HG02938 (cell line): ENCODE data around the gene NPHP4.
"Not testable (repeated sequence)": the region's sequence is repeated elsewhere in the genome, so short reads cannot be mapped to it uniquely, and the experiment has no call there.

Experiments used
- ATAC-seq: cut with Tn5 transposase; IDR thresholded peaks from one replicate; pipeline ENCODE4 v1.9.1; 2021; ENCODE audit warnings: mild to moderate bottlenecking, moderate library complexity; ENCODE audit not compliant: unreplicated experiment

NPHP4 gene

GRCh38 chr1:5898266-5898665, 94.0 kb downstream of the NPHP4 start:
- ATAC-seq, result no peak

- no peak for ATAC-seq
These were observed 95.2 kb downstream of the NPHP4 start for GRCh38 chr1:5896706-5897660.

- no peak for ATAC-seq
These were observed 96.5 kb downstream of the NPHP4 start for GRCh38 chr1:5895446-5896406.

- not testable (repeated sequence) for ATAC-seq
These were observed 98.4 kb downstream of the NPHP4 start for GRCh38 chr1:5893699-5894278.

GRCh38 chr1:5892329-5892728, 99.9 kb downstream of the NPHP4 start:
- no peak for ATAC-seq

- ATAC-seq, result no peak
These were observed 100.5 kb downstream of the NPHP4 start for GRCh38 chr1:5891736-5892135.

- no peak for ATAC-seq
These were observed 101.1 kb downstream of the NPHP4 start for GRCh38 chr1:5891137-5891536.

- no peak for ATAC-seq
These were observed 101.7 kb downstream of the NPHP4 start for GRCh38 chr1:5890346-5891106.

- no peak for ATAC-seq
These were observed 102.3 kb downstream of the NPHP4 start for GRCh38 chr1:5889901-5890300.

- no peak for ATAC-seq
These were observed 102.8 kb downstream of the NPHP4 start for GRCh38 chr1:5889462-5889861.

- no peak for ATAC-seq
These were observed 103.5 kb downstream of the NPHP4 start for GRCh38 chr1:5888606-5889211.

GRCh38 chr1:5887971-5888361, 104.3 kb downstream of the NPHP4 start:
- ATAC-seq, result no peak

GRCh38 chr1:5887349-5887970, 104.8 kb downstream of the NPHP4 start:
- ATAC-seq, result no peak

GRCh38 chr1:5886541-5887348, 105.5 kb downstream of the NPHP4 start:
- no peak for ATAC-seq

GRCh38 chr1:5886140-5886483, 106.1 kb downstream of the NPHP4 start:
- no peak for ATAC-seq

- ATAC-seq, result no peak
These were observed 106.6 kb downstream of the NPHP4 start for GRCh38 chr1:5885471-5886139.

- no peak for ATAC-seq
These were observed 108.1 kb downstream of the NPHP4 start for GRCh38 chr1:5884110-5884509.
